Transverse colon (tissue), 4 donors: ENCODE measurements around the gene BPNT1. TPM values are rescaled to one million over a fixed set of nuclear protein-coding genes. Genes with fewer than 3 reads are reported as not detected.

Source experiments
- DNase-seq: peaks from one replicate; pipeline ENCODE4 v3.0.0-alpha.2; 2019
- H3K27ac ChIP-seq, 4 donors: fragments of 200-600 bp; sonication (generic); 2 replicates each; pipeline ENCODE4 v1.5.1; 2016 to 2018; ENCODE audit warnings: inconsistent platforms in 4 of 4
- H3K27me3 ChIP-seq: fragments of 200-600 bp; sonication (generic); 2 replicates; pipeline ENCODE4 v1.5.1; 2017; ENCODE audit warnings: inconsistent platforms
- H3K36me3 ChIP-seq, 4 donors: fragments of 200-600 bp; sonication (generic); 2 replicates each; pipeline ENCODE4 v1.5.1; 2017 to 2019; ENCODE audit warnings: inconsistent platforms in 4 of 4
- H3K4me1 ChIP-seq, 4 donors: fragments of 200-600 bp; sonication (generic); 2 replicates each; pipeline ENCODE4 v1.5.1; 2017 to 2020; ENCODE audit warnings: inconsistent platforms in 4 of 4
- H3K4me3 ChIP-seq, 4 donors: fragments of 200-600 bp; sonication (generic); 1 replicate in 1 of 4; 2 replicates in 3 of 4; pipeline versions ENCODE4 v1.5.1 to v1.6.1; 2017 to 2019; ENCODE audit warnings: inconsistent platforms in 4 of 4
- H3K9me3 ChIP-seq, 2 donors: fragments of 200-600 bp; sonication (generic); 2 replicates each; pipeline ENCODE4 v1.5.1; 2017 to 2019; ENCODE audit warnings: inconsistent platforms in 2 of 2
- CTCF ChIP-seq, 5 experiments: fragments of 200-600 bp in 3 of 5; fragments of 450-650 bp in 2 of 5; sonication (generic) in 3 of 5; IDR thresholded peaks; 1 replicate in 2 of 5; 2 replicates in 3 of 5; pipeline ENCODE4 v1.5.1; 2016 to 2017; ENCODE audit warnings: antibody characterized with exemption in 5 of 5, inconsistent platforms in 3 of 5, mild to moderate bottlenecking in 2 of 5, moderate library complexity in 1 of 5
- EP300 ChIP-seq: sonication (generic); formaldehyde crosslinking; IDR thresholded peaks from one replicate; pipeline ENCODE4 v1.6.1; 2017; ENCODE audit warnings: antibody characterized with exemption, low read depth
- POLR2A ChIP-seq: fragments of 450-650 bp; IDR thresholded peaks from one replicate; pipeline ENCODE4 v1.6.1; 2016; ENCODE audit warnings: antibody characterized with exemption, mild to moderate bottlenecking, moderate library complexity
- POLR2AphosphoS5 ChIP-seq, 3 donors: sonication (generic); formaldehyde crosslinking; IDR thresholded peaks; one replicate each; pipeline ENCODE4 v1.6.1; 2016; ENCODE audit warnings: antibody characterized with exemption in 3 of 3
- WGBS, 2 donors: methylation state at CpG; one replicate each; pipeline ENCODE4 v1.1.5; 2018; ENCODE audit warnings: low coverage in 1 of 2; 5-methylcytosine and 5-hydroxymethylcytosine counted together
- in situ Hi-C, 4 donors: fragments of 200-750 bp; cut with MboI; loops; one replicate each; pipeline versions ENCODE4 v1.15.0 to v1.15.1; 2017; ENCODE audit warnings: low sequenced_read_pairs in 3 of 4, low pct_ligation_motif_present in 1 of 4, low pct_unique_long_range_greater_than_20kb in 1 of 4
- intact Hi-C: fragments of 100-400 bp; cut with DNase I; formaldehyde crosslinking; loops from one replicate; pipeline ENCODE4 v1.15.1; 2023; ENCODE audit warnings: low total_unique reads
- small RNA-seq, 4 donors: library from RNA; depleted of rRNA; stranded (forward); fragments of <200 nt; gene quantifications; one replicate each; pipeline ENCODE3, GENCODE V24; 2016
- total RNA-seq, 4 donors: library from RNA; depleted of rRNA; stranded (reverse); fragments of >200 nt; gene quantifications; one replicate each; pipeline ENCODE4 v1.1.0, GENCODE V29; 2016

Gene BPNT1
- total RNA-seq, 4 donors from 2014 or later = 17.7 to 73.9 (median 45.7) TPM

GRCh38 chr1:220019071-220019470, 70.5 kb downstream of the BPNT1 start:
- Histone ChIP-seq H3K27me3 (no peaks in the 10 kb centered on the region), H3K4me3 (no peak overlapping the region), H3K4me1 (no peaks in the 10 kb centered on the region), H3K36me3 (peaks cover 0 to 66% (median 28%) of the 10 kb centered on the region in 4 donors), H3K27ac (no peak overlapping the region), H3K9me3 (no peaks in the 10 kb centered on the region)
- DNase-seq = no peak
- in situ Hi-C loops = no loop called here
- intact Hi-C loops = no loop called here
- no peak for TF ChIP-seq POLR2A
- TF ChIP-seq CTCF (IDR thresholded peaks at IDR 0.05) = no peak

GRCh38 chr1:220013497-220013896, 76.1 kb downstream of the BPNT1 start:
- intact Hi-C loops (no loop called here), in situ Hi-C loops (no loop called here)
- H3K4me1 ChIP-seq = peaks cover 0 to 3% (median 0%) of the 10 kb centered on the region in 4 donors
- H3K36me3 ChIP-seq = peaks cover 0 to 54% (median 27%) of the 10 kb centered on the region in 4 donors
- WGBS, 2 donors = 77 to 80% methylated on average over 3 of the region's 3 CpGs
- H3K4me3 ChIP-seq = no peak overlapping the region
- no peaks in the 10 kb centered on the region for H3K27me3 ChIP-seq
- peak overlapping the region in 1 of 4 donors; percentile 19 for H3K27ac ChIP-seq
- TF ChIP-seq POLR2A (no peak), EP300 (no peak), POLR2AphosphoS5 (IDR thresholded peaks at IDR 0.05) (no peak), CTCF (IDR thresholded peaks at IDR 0.05) (no peak)
- DNase-seq = no peak
- no peaks in the 10 kb centered on the region for H3K9me3 ChIP-seq

GRCh38 chr1:220012259-220012658, 77.3 kb downstream of the BPNT1 start:
- no peaks in the 10 kb centered on the region for H3K9me3 ChIP-seq
- no peak for DNase-seq
- no peaks in the 10 kb centered on the region for H3K27me3 ChIP-seq
- H3K4me3 ChIP-seq = no peak overlapping the region
- peak overlapping the region in 1 of 4 donors; percentile 13 for H3K27ac ChIP-seq
- intact Hi-C loops (no loop called here), in situ Hi-C loops (no loop called here)
- no peak for TF ChIP-seq EP300
- no peak for TF ChIP-seq CTCF (IDR thresholded peaks at IDR 0.05)
- no peak for TF ChIP-seq POLR2AphosphoS5 (IDR thresholded peaks at IDR 0.05)
- TF ChIP-seq POLR2A = no peak
- peaks cover 0 to 46% (median 21%) of the 10 kb centered on the region in 4 donors for H3K36me3 ChIP-seq
- H3K4me1 ChIP-seq = peaks cover 0 to 3% (median 0%) of the 10 kb centered on the region in 4 donors
- WGBS, 2 donors = 51 to 58% methylated on average over 3 of the region's 3 CpGs

GRCh38 chr1:220011620-220012019, 78.0 kb downstream of the BPNT1 start:
- in situ Hi-C loops (no loop called here), intact Hi-C loops (no loop called here)
- H3K4me3 ChIP-seq = no peak overlapping the region
- H3K4me1 ChIP-seq = peaks cover 0 to 3% (median 0%) of the 10 kb centered on the region in 4 donors
- no peaks in the 10 kb centered on the region for H3K27me3 ChIP-seq
- DNase-seq = no peak
- H3K36me3 ChIP-seq = peaks cover 0 to 49% (median 20%) of the 10 kb centered on the region in 4 donors
- H3K9me3 ChIP-seq = no peaks in the 10 kb centered on the region
- H3K27ac ChIP-seq = no peak overlapping the region
- TF ChIP-seq POLR2AphosphoS5 (IDR thresholded peaks at IDR 0.05) (no peak), EP300 (no peak), CTCF (IDR thresholded peaks at IDR 0.05) (no peak), POLR2A (no peak)

Small RNAs within 50 kb of the gene (small RNA-seq; reads per million reads assigned to genes)
- gene MIR194-1 (117 to 2,443 (median 860) reads per million in 4 donors), gene MIR215 (684 to 6,145 (median 3,125) reads per million in 4 donors)

Other genes starting within 250 kb of the BPNT1 start
- 10 to 100 TPM in 3 of 4 donors, not detected in 1; 19.2 to 79.3 (median 22.1) TPM for gene SLC30A10, start 161.2 kb downstream of the BPNT1 start, total RNA-seq
- 10 to 100 TPM; 17.2 to 65.9 (median 25.4) TPM for gene EPRS1, start 43.3 kb downstream of the BPNT1 start, total RNA-seq
- 10 to 100 TPM; 46.2 to 87.0 (median 70.8) TPM for gene IARS2, start 4.3 kb upstream of the BPNT1 start, total RNA-seq
- gene RAB3GAP2, start 182.7 kb upstream of the BPNT1 start, total RNA-seq = 10 to 100 TPM; 17.6 to 28.1 (median 23.9) TPM